ENCODE data around the gene CBARP.

The CBARP gene

GRCh38 chr19:1237754-1238368, at the start of gene CBARP:
CBARP (minus strand) TSS chr19:1238005; CDS start chr19:1236100, 1,905 bp downstream.
- DNase-seq (ENCODE audit: low read depth, low spot score), result peak; percentile 72

GRCh38 chr19:1286487-1287353, 48.9 kb upstream of the CBARP start:
- DNase-seq (ENCODE audit: low read depth, low spot score), result no peak

GRCh38 chr19:1285737-1286360, 48.0 kb upstream of the CBARP start, which contains the start of gene EFNA2:
EFNA2 (plus strand) TSS chr19:1285873; CDS start chr19:1286169, 296 bp downstream.
- peak; percentile 57 for DNase-seq (ENCODE audit: low read depth, low spot score)

- no peak for DNase-seq (ENCODE audit: low read depth, low spot score)
These were observed 47.4 kb upstream of the CBARP start for GRCh38 chr19:1284979-1285736.

- DNase-seq (ENCODE audit: low read depth, low spot score), result no peak
These were observed 46.6 kb upstream of the CBARP start for GRCh38 chr19:1284293-1284978.

- no peak for DNase-seq (ENCODE audit: low read depth, low spot score)
These were observed 46.1 kb upstream of the CBARP start for GRCh38 chr19:1283917-1284292.

GRCh38 chr19:1283207-1283916, 45.6 kb upstream of the CBARP start:
- DNase-seq (ENCODE audit: low read depth, low spot score), result no peak

- no peak for DNase-seq (ENCODE audit: low read depth, low spot score)
These were observed 44.9 kb upstream of the CBARP start for GRCh38 chr19:1282588-1283206.

GRCh38 chr19:1281569-1282287, 43.9 kb upstream of the CBARP start:
- DNase-seq (ENCODE audit: low read depth, low spot score), result no peak

GRCh38 chr19:1280636-1281568, 43.1 kb upstream of the CBARP start:
- no peak for DNase-seq (ENCODE audit: low read depth, low spot score)

- peak; percentile 94 for DNase-seq (ENCODE audit: low read depth, low spot score)
These were observed 42.1 kb upstream of the CBARP start for GRCh38 chr19:1279782-1280341.

GRCh38 chr19:1278713-1279660, 41.2 kb upstream of the CBARP start:
- DNase-seq (ENCODE audit: low read depth, low spot score), result no peak

- no peak for DNase-seq (ENCODE audit: low read depth, low spot score)
These were observed 40.3 kb upstream of the CBARP start for GRCh38 chr19:1278074-1278473.

- no peak for DNase-seq (ENCODE audit: low read depth, low spot score)
These were observed 39.3 kb upstream of the CBARP start for GRCh38 chr19:1277061-1277460.

- DNase-seq (ENCODE audit: low read depth, low spot score), result no peak
These were observed 38.8 kb upstream of the CBARP start for GRCh38 chr19:1276628-1277022.

- DNase-seq (ENCODE audit: low read depth, low spot score), result no peak
These were observed 38.3 kb upstream of the CBARP start for GRCh38 chr19:1275976-1276627.
